HCT116 (cell line): Measurements from ENCODE around the gene RIC8A. TPM values are rescaled to one million over a fixed set of nuclear protein-coding genes. Genes with fewer than 3 reads are reported as not detected.

Experiments
- ATAC-seq: fragments of 200-7000 bp; cut with Tn5 transposase; 2 replicates; pipeline ENCODE4 v1.9.1; 2020; ENCODE audit warnings: mild to moderate bottlenecking, moderate library complexity
- BruUV-seq: library from RNA; stranded (reverse); fragments of 400-500 nt; replicated peaks from 2 replicates; lab custom pipeline; 2021; lab: Mats Ljungman, UMichigan
- CTCF ChIA-PET: fragments of 300-600 bp; sonication (Branson Sonifier 250); formaldehyde crosslinking; loops from one replicate; lab custom pipeline; 2021; ENCODE audit warnings: antibody characterized with exemption; lab: Charles Lee
- POLR2A ChIA-PET: fragments of 300-600, 350-600 bp; sonication (Branson Sonifier 250); formaldehyde crosslinking; loops from one replicate; lab custom pipeline; 2021; ENCODE audit warnings: antibody characterized with exemption; lab: Charles Lee
- RAD21 ChIA-PET, 2 experiments: fragments of 300-600 bp; sonication (Branson Sonifier 250); formaldehyde crosslinking; loops; one replicate each; lab custom pipeline; 2023; ENCODE audit warnings: low total read pairs in 2 of 2; ENCODE audit not compliant: uncharacterized antibody in 2 of 2, unreplicated experiment in 2 of 2, low non-redundant PET in 1 of 2; lab: Charles Lee
- DNase-seq: peaks from one replicate; pipeline ENCODE4 v3.0.0-alpha.2; 2010; ENCODE audit warnings: low read depth, low spot score
- H2AFZ ChIP-seq: fragments of 200-600 bp; shearing (Covaris generic), sonication (generic); 2 replicates; pipeline ENCODE4 v1.6.1; 2017; ENCODE audit warnings: low read depth, mixed run types, mixed read lengths, antibody characterized with exemption, low read length; ENCODE audit not compliant: poor library complexity, severe bottlenecking
- H3K27ac ChIP-seq: 2 replicates; pipeline ENCODE4 v1.5.1; 2012; ENCODE audit warnings: low read depth, low read length
- H3K27me3 ChIP-seq: fragments of 200-600 bp; sonication (generic); 2 replicates; pipeline ENCODE4 v1.6.1; 2016; ENCODE audit warnings: mixed run types, low read length, mixed read lengths; ENCODE audit not compliant: insufficient read depth
- H3K36me3 ChIP-seq, 2 experiments: fragments of 200-500 bp in 1 of 2; fragments of 200-600 bp in 1 of 2; sonication (Bioruptor generic) in 1 of 2; sonication (generic) in 1 of 2; 2 replicates each; pipeline versions ENCODE4 v1.5.1 to v1.6.1; 2014 to 2016; ENCODE audit warnings: low read length in 2 of 2, inconsistent platforms in 1 of 2, mixed read lengths in 1 of 2, mixed run types in 1 of 2; ENCODE audit not compliant: insufficient read depth in 2 of 2, control insufficient read depth in 1 of 2
- H3K4me1 ChIP-seq, 2 experiments: fragments of 200-600 bp in 1 of 2; sonication (generic) in 1 of 2; 2 replicates each; pipeline versions ENCODE4 v1.5.1 to v1.6.1; 2012 to 2017; ENCODE audit warnings: low read length in 2 of 2, inconsistent platforms in 1 of 2, mild to moderate bottlenecking in 1 of 2, mixed read lengths in 1 of 2, mixed run types in 1 of 2, moderate library complexity in 1 of 2; ENCODE audit not compliant: insufficient read depth in 2 of 2, control insufficient read depth in 1 of 2
- H3K4me2 ChIP-seq: fragments of 200-600 bp; sonication (generic); 2 replicates; pipeline ENCODE4 v1.6.1; 2017; ENCODE audit warnings: mixed run types, low read length, mixed read lengths
- H3K4me3 ChIP-seq, 2 experiments: fragments of 200-600 bp in 1 of 2; sonication (generic) in 1 of 2; replicated peaks in 1 of 2; 2 replicates each; pipeline ENCODE4 v1.5.1; 2011 to 2016; ENCODE audit warnings: low read length in 2 of 2, control low read depth in 1 of 2, low read depth in 1 of 2, mild to moderate bottlenecking in 1 of 2, mixed read lengths in 1 of 2, mixed run types in 1 of 2
- H3K79me2 ChIP-seq: fragments of 200-600 bp; sonication (generic); 2 replicates; pipeline ENCODE4 v1.6.1; 2017; ENCODE audit warnings: mild to moderate bottlenecking, mixed run types, low read length, moderate library complexity, mixed read lengths; ENCODE audit not compliant: insufficient read depth
- H3K9ac ChIP-seq: fragments of 200-600 bp; sonication (generic); 2 replicates; pipeline ENCODE4 v1.6.1; 2016; ENCODE audit warnings: low read length, mixed read lengths
- H3K9me2 ChIP-seq: fragments of 200-600 bp; sonication (generic), shearing (Covaris generic); 2 replicates; pipeline ENCODE4 v1.6.1; 2017; ENCODE audit warnings: mixed run types, mild to moderate bottlenecking, moderate library complexity; ENCODE audit not compliant: insufficient read depth
- H3K9me3 ChIP-seq, 2 experiments: fragments of 200-500 bp in 1 of 2; fragments of 200-600 bp in 1 of 2; sonication (Bioruptor generic) in 1 of 2; sonication (generic) in 1 of 2; 2 replicates each; pipeline ENCODE4 v1.6.1; 2014 to 2017; ENCODE audit warnings: low read length in 2 of 2, mixed read lengths in 2 of 2, inconsistent platforms in 1 of 2, low read depth in 1 of 2, mild to moderate bottlenecking in 1 of 2, mixed run types in 1 of 2, moderate library complexity in 1 of 2; ENCODE audit not compliant: control insufficient read depth in 1 of 2, insufficient read depth in 1 of 2
- H4K20me1 ChIP-seq: fragments of 200-600 bp; sonication (generic), shearing (Covaris generic); 2 replicates; pipeline ENCODE4 v1.6.1; 2017; ENCODE audit warnings: mixed run types, mild to moderate bottlenecking, moderate library complexity; ENCODE audit not compliant: insufficient read depth
- CBX3 ChIP-seq: IDR thresholded peaks from 2 replicates; pipeline ENCODE4 v1.6.1; 2012; ENCODE audit warnings: low read depth
- CEBPB ChIP-seq: IDR thresholded peaks from 2 replicates; pipeline ENCODE4 v1.6.1; 2012; ENCODE audit warnings: low read depth
- EGR1 ChIP-seq: IDR thresholded peaks from 2 replicates; pipeline ENCODE4 v1.6.1; 2012; ENCODE audit warnings: low read depth
- EZH2 ChIP-seq: fragments of 200-600 bp; sonication (generic); IDR thresholded peaks from 2 replicates; pipeline ENCODE4 v1.6.1; 2017; ENCODE audit warnings: antibody characterized with exemption, mixed run types
- JUND ChIP-seq: IDR thresholded peaks from 2 replicates; pipeline ENCODE4 v1.6.1; 2012
- POLR2A ChIP-seq: IDR thresholded peaks from 2 replicates; pipeline ENCODE4 v1.7.0; 2011; ENCODE audit warnings: borderline replicate concordance; ENCODE audit not compliant: insufficient read depth, insufficient read length; ENCODE audit errors: extremely low read depth
- POLR2AphosphoS5 ChIP-seq: IDR thresholded peaks from 2 replicates; pipeline ENCODE4 v1.6.1; 2011; ENCODE audit warnings: mild to moderate bottlenecking, low read depth, low read length, moderate library complexity
- RAD21 ChIP-seq: IDR thresholded peaks from 2 replicates; pipeline ENCODE4 v1.6.1; 2012; ENCODE audit warnings: low read depth, mild to moderate bottlenecking
- TCF7L2 ChIP-seq: IDR thresholded peaks from 2 replicates; pipeline ENCODE4 v1.7.0; 2011; ENCODE audit warnings: borderline replicate concordance, inconsistent platforms; ENCODE audit not compliant: insufficient read depth, insufficient read length; ENCODE audit errors: extremely low read depth
- YY1 ChIP-seq: IDR thresholded peaks from 2 replicates; pipeline ENCODE4 v1.6.1; 2011; ENCODE audit warnings: low read length, low read depth, moderate library complexity, mild to moderate bottlenecking; ENCODE audit not compliant: insufficient replicate concordance; ENCODE audit errors: extremely low read depth
- ZNF274 ChIP-seq: fragments of 200-500 bp; sonication (Bioruptor generic); IDR thresholded peaks from 2 replicates; pipeline ENCODE4 v1.6.1; 2014; ENCODE audit warnings: mild to moderate bottlenecking, low read depth, low read length, inconsistent platforms
- intact Hi-C: fragments of 100-400 bp; cut with micrococcal nuclease; formaldehyde crosslinking; loops from 2 replicates; pipeline ENCODE4 v1.10.0; 2022
- total RNA-seq: library from RNA; stranded (reverse); gene quantifications from one replicate; pipeline ENCODE4 v1.2.1, GENCODE V29; 2021; ENCODE audit not compliant: unreplicated experiment
- TF ChIP-seq, protein P1 (sequence below), 3 experiments: fragments of 200-600 bp in 1 of 3; sonication (generic) in 1 of 3; IDR thresholded peaks in 2 of 3; conservative IDR thresholded peaks in 1 of 3; 2 replicates each; pipeline ENCODE4 v1.5.1; 2012 to 2017; ENCODE audit warnings: low read depth in 2 of 3, low read length in 2 of 3, antibody characterized with exemption in 1 of 3, borderline replicate concordance in 1 of 3, control low read depth in 1 of 3, mild to moderate bottlenecking in 1 of 3, mixed read lengths in 1 of 3, mixed run types in 1 of 3, moderate library complexity in 1 of 3; ENCODE audit not compliant: insufficient read depth in 1 of 3
- TF ChIP-seq, protein P2 (sequence below): IDR thresholded peaks from 2 replicates; pipeline ENCODE4 v1.6.1; 2012; ENCODE audit warnings: low read depth
- TF ChIP-seq, protein P3 (sequence below): IDR thresholded peaks from 2 replicates; pipeline ENCODE4 v1.6.1; 2011; ENCODE audit warnings: mild to moderate bottlenecking, low read length, moderate library complexity; ENCODE audit not compliant: insufficient replicate concordance; ENCODE audit errors: extremely low read depth

Gene RIC8A
- total RNA-seq, 1 experiment from 2014 or later = 75.2 TPM

DNA sequence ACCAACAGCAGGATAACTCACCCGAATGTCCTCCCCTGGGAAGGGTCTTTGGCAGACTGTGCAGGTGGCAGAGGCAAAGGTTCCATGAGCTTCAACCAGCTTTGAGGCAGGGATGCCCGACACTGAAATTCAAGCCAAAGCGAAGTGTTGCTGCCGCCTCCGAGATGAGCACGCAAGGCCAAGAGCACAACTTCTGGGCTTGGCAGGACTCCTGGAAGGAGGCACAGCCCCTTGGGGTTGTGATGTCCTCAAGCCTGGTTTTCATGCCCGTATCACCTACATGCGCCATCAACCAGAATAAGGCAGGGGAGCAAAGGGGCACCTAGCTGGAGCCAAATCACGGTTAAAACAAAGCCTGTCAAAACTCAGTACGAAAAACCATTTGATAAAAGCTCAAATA is 22.9 kb downstream of the RIC8A start:
- ChIA-PET POLR2A (interaction anchor here (1.0 kb wide), 1 partner anchor 18 kb away, joined by 3 read pairs; no protein-coding TSS in a partner anchor), RAD21 (no interaction called here), CTCF (no interaction called here)
- Histone ChIP-seq H3K4me3 (no peak overlapping the region), H3K9me3 (no peaks in the 10 kb centered on the region), H3K4me2 (no peak overlapping the region), H3K36me3 (no peaks in the 10 kb centered on the region), H3K79me2 (peaks cover 2% of the 10 kb centered on the region; the same call in 1 of the 2 replicates), H4K20me1 (no peaks in the 10 kb centered on the region), H3K4me1 (peaks cover 0 to 4% of the 10 kb centered on the region in 2 experiments; a peak in 1 of 4 replicates), H3K27me3 (no peaks in the 10 kb centered on the region), H3K9ac (no peak overlapping the region), H3K27ac (no peak overlapping the region), H2AFZ (no peak overlapping the region), H3K9me2 (no peaks in the 10 kb centered on the region)
- intact Hi-C loops = no loop called here
- no TSS peak for BruUV-seq
- ATAC-seq (no peak), DNase-seq (no peak)
- TF ChIP-seq EZH2 = no peak
- TF ChIP-seq POLR2A = no peak
- TF ChIP-seq CBX3 = no peak
- TF ChIP-seq, protein P1, sequence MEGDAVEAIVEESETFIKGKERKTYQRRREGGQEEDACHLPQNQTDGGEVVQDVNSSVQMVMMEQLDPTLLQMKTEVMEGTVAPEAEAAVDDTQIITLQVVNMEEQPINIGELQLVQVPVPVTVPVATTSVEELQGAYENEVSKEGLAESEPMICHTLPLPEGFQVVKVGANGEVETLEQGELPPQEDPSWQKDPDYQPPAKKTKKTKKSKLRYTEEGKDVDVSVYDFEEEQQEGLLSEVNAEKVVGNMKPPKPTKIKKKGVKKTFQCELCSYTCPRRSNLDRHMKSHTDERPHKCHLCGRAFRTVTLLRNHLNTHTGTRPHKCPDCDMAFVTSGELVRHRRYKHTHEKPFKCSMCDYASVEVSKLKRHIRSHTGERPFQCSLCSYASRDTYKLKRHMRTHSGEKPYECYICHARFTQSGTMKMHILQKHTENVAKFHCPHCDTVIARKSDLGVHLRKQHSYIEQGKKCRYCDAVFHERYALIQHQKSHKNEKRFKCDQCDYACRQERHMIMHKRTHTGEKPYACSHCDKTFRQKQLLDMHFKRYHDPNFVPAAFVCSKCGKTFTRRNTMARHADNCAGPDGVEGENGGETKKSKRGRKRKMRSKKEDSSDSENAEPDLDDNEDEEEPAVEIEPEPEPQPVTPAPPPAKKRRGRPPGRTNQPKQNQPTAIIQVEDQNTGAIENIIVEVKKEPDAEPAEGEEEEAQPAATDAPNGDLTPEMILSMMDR (IDR thresholded peaks at IDR 0.05 in 2 of 3, conservative IDR thresholded peaks at IDR 0.05 in 1 of 3; ENCODE audit: borderline replicate concordance in 1 of 3, insufficient read depth in 1 of 3, low read depth in 2 of 3, low read length in 2 of 3) = no peak
- no peak for TF ChIP-seq TCF7L2
- TF ChIP-seq JUND = no peak
- no peak for TF ChIP-seq ZNF274
- TF ChIP-seq, protein P2, sequence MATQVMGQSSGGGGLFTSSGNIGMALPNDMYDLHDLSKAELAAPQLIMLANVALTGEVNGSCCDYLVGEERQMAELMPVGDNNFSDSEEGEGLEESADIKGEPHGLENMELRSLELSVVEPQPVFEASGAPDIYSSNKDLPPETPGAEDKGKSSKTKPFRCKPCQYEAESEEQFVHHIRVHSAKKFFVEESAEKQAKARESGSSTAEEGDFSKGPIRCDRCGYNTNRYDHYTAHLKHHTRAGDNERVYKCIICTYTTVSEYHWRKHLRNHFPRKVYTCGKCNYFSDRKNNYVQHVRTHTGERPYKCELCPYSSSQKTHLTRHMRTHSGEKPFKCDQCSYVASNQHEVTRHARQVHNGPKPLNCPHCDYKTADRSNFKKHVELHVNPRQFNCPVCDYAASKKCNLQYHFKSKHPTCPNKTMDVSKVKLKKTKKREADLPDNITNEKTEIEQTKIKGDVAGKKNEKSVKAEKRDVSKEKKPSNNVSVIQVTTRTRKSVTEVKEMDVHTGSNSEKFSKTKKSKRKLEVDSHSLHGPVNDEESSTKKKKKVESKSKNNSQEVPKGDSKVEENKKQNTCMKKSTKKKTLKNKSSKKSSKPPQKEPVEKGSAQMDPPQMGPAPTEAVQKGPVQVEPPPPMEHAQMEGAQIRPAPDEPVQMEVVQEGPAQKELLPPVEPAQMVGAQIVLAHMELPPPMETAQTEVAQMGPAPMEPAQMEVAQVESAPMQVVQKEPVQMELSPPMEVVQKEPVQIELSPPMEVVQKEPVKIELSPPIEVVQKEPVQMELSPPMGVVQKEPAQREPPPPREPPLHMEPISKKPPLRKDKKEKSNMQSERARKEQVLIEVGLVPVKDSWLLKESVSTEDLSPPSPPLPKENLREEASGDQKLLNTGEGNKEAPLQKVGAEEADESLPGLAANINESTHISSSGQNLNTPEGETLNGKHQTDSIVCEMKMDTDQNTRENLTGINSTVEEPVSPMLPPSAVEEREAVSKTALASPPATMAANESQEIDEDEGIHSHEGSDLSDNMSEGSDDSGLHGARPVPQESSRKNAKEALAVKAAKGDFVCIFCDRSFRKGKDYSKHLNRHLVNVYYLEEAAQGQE = no peak
- no peak for TF ChIP-seq POLR2AphosphoS5
- TF ChIP-seq, protein P3, sequence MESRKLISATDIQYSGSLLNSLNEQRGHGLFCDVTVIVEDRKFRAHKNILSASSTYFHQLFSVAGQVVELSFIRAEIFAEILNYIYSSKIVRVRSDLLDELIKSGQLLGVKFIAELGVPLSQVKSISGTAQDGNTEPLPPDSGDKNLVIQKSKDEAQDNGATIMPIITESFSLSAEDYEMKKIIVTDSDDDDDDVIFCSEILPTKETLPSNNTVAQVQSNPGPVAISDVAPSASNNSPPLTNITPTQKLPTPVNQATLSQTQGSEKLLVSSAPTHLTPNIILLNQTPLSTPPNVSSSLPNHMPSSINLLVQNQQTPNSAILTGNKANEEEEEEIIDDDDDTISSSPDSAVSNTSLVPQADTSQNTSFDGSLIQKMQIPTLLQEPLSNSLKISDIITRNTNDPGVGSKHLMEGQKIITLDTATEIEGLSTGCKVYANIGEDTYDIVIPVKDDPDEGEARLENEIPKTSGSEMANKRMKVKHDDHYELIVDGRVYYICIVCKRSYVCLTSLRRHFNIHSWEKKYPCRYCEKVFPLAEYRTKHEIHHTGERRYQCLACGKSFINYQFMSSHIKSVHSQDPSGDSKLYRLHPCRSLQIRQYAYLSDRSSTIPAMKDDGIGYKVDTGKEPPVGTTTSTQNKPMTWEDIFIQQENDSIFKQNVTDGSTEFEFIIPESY = no peak
- no peak for TF ChIP-seq YY1
- no peak for TF ChIP-seq RAD21
- no peak for TF ChIP-seq EGR1
- TF ChIP-seq CEBPB = no peak
